ENCODE results near the gene TRMT2A. TPM values are rescaled to one million over a fixed set of nuclear protein-coding genes. Genes with fewer than 3 reads are reported as not detected.
A peak's percentile ranks its signal among the peaks of the same experiment; 100 is the strongest.

Gene TRMT2A
- total RNA-seq, 2 donors from 2014 or later = 25.7 to 37.7 TPM

- DNase-seq (ENCODE audit: low spot score) = no peak
- intact Hi-C loops (cut with DNase I) = no loop called here
Measured at GRCh38 chr22:20111045-20111688, 5.9 kb downstream of the TRMT2A start.

- DNase-seq (ENCODE audit: low spot score) = no peak
- intact Hi-C loops (cut with DNase I) = no loop called here
Measured at GRCh38 chr22:20110359-20110985, 6.6 kb downstream of the TRMT2A start.

GRCh38 chr22:20109411-20110358 is 7.3 kb downstream of the TRMT2A start:
- intact Hi-C loops (cut with DNase I) = loop anchor here in 1 of 2 donors (1.0 kb wide), 1 partner anchor 141 kb away; no protein-coding TSS in a partner anchor
- DNase-seq (ENCODE audit: low spot score) = no peak

GRCh38 chr22:20108757-20109230 is 8.2 kb downstream of the TRMT2A start:
- intact Hi-C loops (cut with DNase I) = loop anchor here in 1 of 2 donors (1.0 kb wide), 1 partner anchor 140 kb away; no protein-coding TSS in a partner anchor
- no peak for DNase-seq (ENCODE audit: low spot score)

- DNase-seq (ENCODE audit: low spot score) = no peak
- intact Hi-C loops (cut with DNase I) = no loop called here
Measured at GRCh38 chr22:20107951-20108756, 8.9 kb downstream of the TRMT2A start.

GRCh38 chr22:20107471-20107901 is 9.5 kb downstream of the TRMT2A start:
- intact Hi-C loops (cut with DNase I) = no loop called here
- DNase-seq (ENCODE audit: low spot score) = no peak

- no peak for DNase-seq (ENCODE audit: low spot score)
Measured at GRCh38 chr22:20106849-20107237, 10.2 kb downstream of the TRMT2A start.

GRCh38 chr22:20106205-20106848 is 10.7 kb downstream of the TRMT2A start:
- no peak for DNase-seq (ENCODE audit: low spot score)
- intact Hi-C loops (cut with DNase I) = no loop called here

More at GRCh38 chr22:20106849-20107237, 10.2 kb downstream of the TRMT2A start:
- intact Hi-C loops (cut with DNase I) = no loop called here

- intact Hi-C loops (cut with DNase I) = no loop called here
- DNase-seq (ENCODE audit: low spot score) = no peak
Measured at GRCh38 chr22:20105456-20106204, 11.4 kb downstream of the TRMT2A start.

- DNase-seq (ENCODE audit: low spot score) = peak; percentile 38
- intact Hi-C loops (cut with DNase I) = no loop called here
Measured at GRCh38 chr22:20102203-20102780, 14.7 kb downstream of the TRMT2A start.

GRCh38 chr22:20101638-20102037 is 15.4 kb downstream of the TRMT2A start:
- intact Hi-C loops (cut with DNase I) = no loop called here
- no peak for DNase-seq (ENCODE audit: low spot score)

- DNase-seq (ENCODE audit: low spot score) = no peak
- intact Hi-C loops (cut with DNase I) = no loop called here
Measured at GRCh38 chr22:20099099-20099711, 17.8 kb downstream of the TRMT2A start.

GRCh38 chr22:20096574-20097420 is 20.2 kb downstream of the TRMT2A start:
- DNase-seq (ENCODE audit: low spot score) = no peak
- intact Hi-C loops (cut with DNase I) = no loop called here

- intact Hi-C loops (cut with DNase I) = no loop called here
- DNase-seq (ENCODE audit: low spot score) = no peak
Measured at GRCh38 chr22:20095521-20095920, 21.5 kb downstream of the TRMT2A start.

- DNase-seq (ENCODE audit: low spot score) = peak; percentile 68
- intact Hi-C loops (cut with DNase I) = loop anchor here in 1 of 2 donors (5.0 kb wide), 1 partner anchor 642 kb away; no protein-coding TSS in a partner anchor
Measured at GRCh38 chr22:20094197-20094807, 22.7 kb downstream of the TRMT2A start.
